Neural progenitor cell (in vitro differentiated cells): ENCODE measurements around the gene FTCD. TPM values are rescaled to one million over a fixed set of nuclear protein-coding genes. Genes with fewer than 3 reads are reported as not detected.
A peak's percentile ranks its signal among the peaks of the same experiment; 100 is the strongest.

Experiments
- DNase-seq: peaks from one replicate; pipeline ENCODE4 v3.0.0-alpha.2; 2016; ENCODE audit warnings: low spot score
- H2AFZ ChIP-seq: fragments of 200-600 bp; sonication (generic); replicated peaks from 2 replicates; pipeline ENCODE4 v1.6.1; 2016; ENCODE audit warnings: antibody characterized with exemption
- H3F3A ChIP-seq: fragments of 200-600 bp; sonication (generic); 2 replicates; pipeline ENCODE4 v1.6.1; 2016; ENCODE audit warnings: antibody characterized with exemption, low read depth
- H3K27ac ChIP-seq: fragments of 200-600 bp; sonication (generic); 2 replicates; pipeline ENCODE4 v1.5.1; 2016; ENCODE audit warnings: mild to moderate bottlenecking
- H3K27me3 ChIP-seq: fragments of 200-600 bp; sonication (generic); 2 replicates; pipeline ENCODE4 v1.6.1; 2016; ENCODE audit warnings: mild to moderate bottlenecking, moderate library complexity
- H3K36me3 ChIP-seq: fragments of 200-600 bp; sonication (generic); 2 replicates; pipeline ENCODE4 v1.5.1; 2016
- H3K4me1 ChIP-seq: fragments of 200-600 bp; sonication (generic); 2 replicates; pipeline ENCODE4 v1.6.1; 2016; ENCODE audit warnings: mixed run types
- H3K4me2 ChIP-seq: fragments of 200-600 bp; sonication (generic); 2 replicates; pipeline ENCODE4 v1.6.1; 2016
- H3K4me3 ChIP-seq: fragments of 200-600 bp; sonication (generic); 2 replicates; pipeline ENCODE4 v1.5.1; 2016
- H3K79me2 ChIP-seq: fragments of 200-600 bp; sonication (generic); 2 replicates; pipeline ENCODE4 v1.6.1; 2016; ENCODE audit warnings: low read depth
- H3K9ac ChIP-seq: fragments of 200-600 bp; sonication (generic); 2 replicates; pipeline ENCODE4 v1.6.1; 2016
- H3K9me3 ChIP-seq: fragments of 200-600 bp; sonication (generic); 2 replicates; pipeline ENCODE4 v1.5.1; 2016; ENCODE audit warnings: low read depth
- H4K20me1 ChIP-seq: fragments of 200-600 bp; sonication (generic); 2 replicates; pipeline ENCODE4 v1.6.1; 2016; ENCODE audit warnings: low read depth
- H3K27ac Mint-ChIP-seq: 3 replicates; pipeline ENCODE4 v1.8.0; 2021; ENCODE audit warnings: mixed read lengths
- H3K27me3 Mint-ChIP-seq: 2 replicates; pipeline ENCODE4 v1.8.0; 2022; ENCODE audit warnings: low read depth, mild to moderate bottlenecking, inconsistent platforms, moderate library complexity, mixed read lengths; ENCODE audit not compliant: insufficient read depth
- H3K36me3 Mint-ChIP-seq: 3 replicates; pipeline ENCODE4 v1.8.0; 2021; ENCODE audit warnings: mixed read lengths
- H3K4me1 Mint-ChIP-seq: 3 replicates; pipeline ENCODE4 v1.8.0; 2021; ENCODE audit warnings: mixed read lengths
- H3K4me3 Mint-ChIP-seq: 3 replicates; pipeline ENCODE4 v1.8.0; 2021; ENCODE audit warnings: mild to moderate bottlenecking, moderate library complexity, mixed read lengths
- H3K9me3 Mint-ChIP-seq: 3 replicates; pipeline ENCODE4 v1.8.0; 2020; ENCODE audit warnings: mixed read lengths
- CTCF ChIP-seq: fragments of 200-600 bp; sonication (generic); IDR thresholded peaks from 2 replicates; pipeline ENCODE4 v1.5.1; 2017; ENCODE audit warnings: antibody characterized with exemption, mild to moderate bottlenecking
- EZH2 ChIP-seq: fragments of 200-600 bp; sonication (generic); IDR thresholded peaks from 2 replicates; pipeline ENCODE4 v1.6.1; 2017; ENCODE audit warnings: antibody characterized with exemption, mild to moderate bottlenecking, moderate library complexity
- EZH2phosphoT487 ChIP-seq: fragments of 200-600 bp; sonication (generic); IDR thresholded peaks from 2 replicates; pipeline ENCODE4 v1.6.1; 2017; ENCODE audit warnings: antibody characterized with exemption
- total RNA-seq: library from RNA; depleted of rRNA; stranded (reverse); fragments of >200 nt; gene quantifications from 2 replicates; pipeline ENCODE4 v1.2.3, GENCODE V29; 2015; ENCODE audit warnings: low replicate concordance

The FTCD gene
- total RNA-seq, 1 donor from 2014 or later: not detected

DNA sequence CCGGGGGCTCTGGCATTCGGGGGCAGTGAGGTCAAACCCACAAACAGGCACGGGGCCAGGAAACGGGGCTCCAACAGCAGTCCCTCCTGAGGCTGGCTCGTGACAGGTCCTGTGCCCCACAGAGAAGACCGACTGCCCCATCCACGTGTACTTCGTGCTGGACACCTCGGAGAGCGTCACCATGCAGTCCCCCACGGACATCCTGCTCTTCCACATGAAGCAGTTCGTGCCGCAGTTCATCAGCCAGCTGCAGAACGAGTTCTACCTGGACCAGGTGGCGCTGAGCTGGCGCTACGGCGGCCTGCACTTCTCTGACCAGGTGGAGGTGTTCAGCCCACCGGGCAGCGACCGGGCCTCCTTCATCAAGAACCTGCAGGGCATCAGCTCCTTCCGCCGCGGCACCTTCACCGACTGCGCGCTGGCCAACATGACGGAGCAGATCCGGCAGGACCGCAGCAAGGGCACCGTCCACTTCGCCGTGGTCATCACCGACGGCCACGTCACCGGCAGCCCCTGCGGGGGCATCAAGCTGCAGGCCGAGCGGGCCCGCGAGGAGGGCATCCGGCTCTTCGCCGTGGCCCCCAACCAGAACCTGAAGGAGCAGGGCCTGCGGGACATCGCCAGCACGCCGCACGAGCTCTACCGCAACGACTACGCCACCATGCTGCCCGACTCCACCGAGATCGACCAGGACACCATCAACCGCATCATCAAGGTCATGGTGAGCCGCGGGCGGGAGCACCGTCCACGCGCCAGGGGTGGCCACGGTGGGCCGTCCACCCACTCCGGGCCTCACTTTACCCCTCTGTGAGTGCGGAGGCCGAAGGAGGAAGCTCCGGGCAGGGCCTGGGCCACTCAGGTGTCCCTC lies 43.3 kb downstream of the FTCD start:
- no peak overlapping the region for H3K27ac ChIP-seq
- Mint-ChIP-seq H3K27ac (no peak overlapping the region), H3K36me3 (peaks cover 13% of the 10 kb centered on the region), H3K4me3 (no peak overlapping the region), H3K27me3 (no peaks in the 10 kb centered on the region), H3K9me3 (peaks cover 18% of the 10 kb centered on the region), H3K4me1 (peaks cover 2% of the 10 kb centered on the region)
- DNase-seq: no peak
- H3K36me3 ChIP-seq: no peaks in the 10 kb centered on the region
- no peak overlapping the region for H3K4me3 ChIP-seq
- H3K79me2 ChIP-seq: no peaks in the 10 kb centered on the region
- H3K4me2 ChIP-seq: no peak overlapping the region
- no peak for TF ChIP-seq CTCF
- TF ChIP-seq EZH2phosphoT487: no peak
- TF ChIP-seq EZH2: no peak
- H3K9ac ChIP-seq: no peak overlapping the region
- H4K20me1 ChIP-seq: no peaks in the 10 kb centered on the region
- H3K4me1 ChIP-seq: no peaks in the 10 kb centered on the region
- no peaks in the 10 kb centered on the region for H3K27me3 ChIP-seq
- no peaks in the 10 kb centered on the region for H3K9me3 ChIP-seq
- no peak overlapping the region for H2AFZ ChIP-seq
- peaks cover 5% of the 10 kb centered on the region for H3F3A ChIP-seq

DNA sequence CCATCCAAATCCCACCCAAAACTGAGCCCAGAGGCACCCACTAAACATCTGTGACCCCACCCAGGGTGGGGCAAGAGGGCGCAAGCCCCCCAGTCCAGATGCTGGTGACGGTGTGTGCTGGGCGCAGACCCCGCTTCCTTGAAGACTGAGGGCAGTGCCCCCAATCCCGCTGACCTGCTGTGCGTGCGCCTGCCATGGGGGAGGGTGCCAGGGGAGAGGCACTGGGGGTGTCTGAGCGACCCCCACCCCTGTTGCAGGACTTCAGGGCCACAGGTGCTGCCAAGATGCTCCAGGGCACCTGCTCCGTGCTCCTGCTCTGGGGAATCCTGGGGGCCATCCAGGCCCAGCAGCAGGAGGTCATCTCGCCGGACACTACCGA lies 44.2 kb downstream of the FTCD start:
- Mint-ChIP-seq H3K4me1 (peaks cover 2% of the 10 kb centered on the region), H3K27ac (no peak overlapping the region), H3K36me3 (peaks cover 11% of the 10 kb centered on the region), H3K27me3 (no peaks in the 10 kb centered on the region), H3K9me3 (peaks cover 23% of the 10 kb centered on the region), H3K4me3 (peak overlapping the region; percentile 41)
- H3K27ac ChIP-seq: no peak overlapping the region
- H3K9me3 ChIP-seq: no peaks in the 10 kb centered on the region
- DNase-seq: no peak
- H3K27me3 ChIP-seq: no peaks in the 10 kb centered on the region
- TF ChIP-seq EZH2phosphoT487: no peak
- TF ChIP-seq CTCF: no peak
- no peak for TF ChIP-seq EZH2
- no peaks in the 10 kb centered on the region for H3K4me1 ChIP-seq
- H3K4me3 ChIP-seq: no peak overlapping the region
- no peaks in the 10 kb centered on the region for H3K79me2 ChIP-seq
- H2AFZ ChIP-seq: no peak overlapping the region
- H3K36me3 ChIP-seq: no peaks in the 10 kb centered on the region
- no peaks in the 10 kb centered on the region for H4K20me1 ChIP-seq
- no peak overlapping the region for H3K4me2 ChIP-seq
- peaks cover 5% of the 10 kb centered on the region for H3F3A ChIP-seq
- H3K9ac ChIP-seq: no peak overlapping the region

DNA sequence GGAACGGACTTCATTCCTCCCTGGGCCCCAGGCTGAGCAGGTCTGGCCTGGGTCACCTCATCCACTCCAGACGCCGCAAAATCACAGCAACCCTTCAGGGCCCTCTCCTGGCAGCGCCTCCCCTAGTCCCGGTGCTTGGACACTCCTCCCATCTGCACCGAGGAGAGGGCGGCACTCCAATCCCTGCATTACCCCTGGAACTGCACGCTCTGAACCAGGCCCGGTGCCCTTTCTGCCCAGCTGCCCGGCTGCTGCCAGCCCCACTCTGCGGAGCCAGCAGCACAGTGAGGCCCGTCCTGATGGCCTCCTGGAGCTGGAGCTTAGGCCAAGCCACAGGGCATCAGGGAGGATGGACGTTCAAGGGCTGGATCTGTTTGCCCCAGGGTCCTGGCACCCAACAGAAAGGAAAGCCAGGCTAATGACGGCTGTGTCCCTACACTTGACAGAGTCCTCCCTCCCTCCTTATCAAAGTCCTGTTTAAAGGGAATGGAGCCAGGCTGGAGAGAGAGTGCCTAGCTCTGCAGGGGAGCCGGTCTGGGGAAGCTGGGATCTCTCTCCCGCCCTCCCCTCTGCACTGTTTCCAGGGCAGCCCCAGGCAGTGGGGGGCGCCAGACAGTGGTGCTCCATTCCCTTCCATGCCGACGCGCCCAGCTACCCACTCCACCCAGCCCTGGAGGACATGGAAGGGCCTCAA lies 44.7 kb downstream of the FTCD start:
- Histone ChIP-seq H3K36me3 (no peaks in the 10 kb centered on the region), H3K9ac (no peak overlapping the region), H3K79me2 (no peaks in the 10 kb centered on the region), H3K4me3 (no peak overlapping the region), H3K27me3 (no peaks in the 10 kb centered on the region), H3F3A (peaks cover 5% of the 10 kb centered on the region), H2AFZ (no peak overlapping the region), H3K4me1 (no peaks in the 10 kb centered on the region), H3K9me3 (no peaks in the 10 kb centered on the region), H3K27ac (no peak overlapping the region), H4K20me1 (no peaks in the 10 kb centered on the region), H3K4me2 (no peak overlapping the region)
- Mint-ChIP-seq H3K27ac (no peak overlapping the region), H3K27me3 (no peaks in the 10 kb centered on the region), H3K9me3 (peaks cover 27% of the 10 kb centered on the region), H3K4me3 (peak overlapping the region; percentile 41), H3K36me3 (peaks cover 11% of the 10 kb centered on the region), H3K4me1 (peaks cover 2% of the 10 kb centered on the region)
- no peak for DNase-seq
- TF ChIP-seq CTCF: no peak
- no peak for TF ChIP-seq EZH2phosphoT487
- no peak for TF ChIP-seq EZH2
